B cell (primary cell): ENCODE results near the gene KRT24. TPM values are rescaled to one million over a fixed set of nuclear protein-coding genes. Genes with fewer than 3 reads are reported as not detected.

Experiments
- ATAC-seq: fragments of 200-7000 bp; cut with Tn5 transposase; one replicate; pipeline ENCODE4 v1.10.0; 2021; ENCODE audit warnings: low read depth, mild to moderate bottlenecking, moderate number of reproducible peaks, moderate library complexity
- CTCF ChIA-PET: fragments of 350-600 bp; sonication (Branson Sonifier 250); formaldehyde crosslinking; loops from one replicate; lab custom pipeline; 2021; ENCODE audit warnings: antibody characterized with exemption, inconsistent platforms; lab: Charles Lee
- POLR2A ChIA-PET: fragments of 350-600 bp; sonication (Branson Sonifier 250); formaldehyde crosslinking; loops from one replicate; lab custom pipeline; 2021; ENCODE audit warnings: antibody characterized with exemption; lab: Charles Lee
- DNase-seq: peaks from one replicate; pipeline ENCODE4 v3.0.0; 2013
- H2AFZ ChIP-seq: 2 replicates; pipeline ENCODE4 v1.6.1; 2012; ENCODE audit warnings: mild to moderate bottlenecking, low read depth, low read length; ENCODE audit not compliant: insufficient read depth, poor library complexity, severe bottlenecking
- H3K27ac ChIP-seq, 2 donors: 1 replicate in 1 of 2; 2 replicates in 1 of 2; pipeline ENCODE4 v1.5.1; 2012 to 2013; ENCODE audit warnings: low read length in 2 of 2, mild to moderate bottlenecking in 2 of 2, moderate library complexity in 1 of 2
- H3K27me3 ChIP-seq, 4 experiments: fragments of 200-600 bp in 1 of 4; sonication (generic) in 1 of 4; replicated peaks in 1 of 4; 1 replicate in 2 of 4; 2 replicates in 2 of 4; pipeline versions ENCODE4 v1.6.1 to v1.7.0; 2013 to 2016; ENCODE audit warnings: low read length in 3 of 4, mild to moderate bottlenecking in 2 of 4, mixed read lengths in 1 of 4, moderate library complexity in 1 of 4; ENCODE audit not compliant: insufficient read depth in 4 of 4, control insufficient read depth in 3 of 4; ENCODE audit errors: control extremely low read depth in 1 of 4
- H3K36me3 ChIP-seq, 2 experiments: replicated peaks in 1 of 2; 1 replicate in 1 of 2; 2 replicates in 1 of 2; pipeline versions ENCODE4 v1.6.1 to v1.7.1; 2013; ENCODE audit warnings: low read length in 1 of 2; ENCODE audit not compliant: insufficient read depth in 2 of 2, control insufficient read depth in 1 of 2; ENCODE audit errors: control extremely low read depth in 1 of 2, extremely low read depth in 1 of 2
- H3K4me1 ChIP-seq, 2 donors: fragments of 200-600 bp in 1 of 2; sonication (generic) in 1 of 2; 1 replicate in 1 of 2; 2 replicates in 1 of 2; pipeline versions ENCODE4 v1.5.1 to v1.6.1; 2013 to 2017; ENCODE audit warnings: low read length in 2 of 2; ENCODE audit not compliant: control insufficient read depth in 2 of 2, insufficient read depth in 2 of 2
- H3K4me2 ChIP-seq: replicated peaks from 2 replicates; pipeline ENCODE3; 2012; ENCODE audit warnings: mild to moderate bottlenecking, low read depth, low read length; ENCODE audit not compliant: poor library complexity, severe bottlenecking
- H3K4me3 ChIP-seq, 5 experiments: fragments of 200-600 bp in 1 of 5; sonication (generic) in 1 of 5; 1 replicate in 3 of 5; 2 replicates in 2 of 5; pipeline versions ENCODE4 v1.5.1 to v1.7.0; 2011 to 2016; ENCODE audit warnings: low read length in 4 of 5, mild to moderate bottlenecking in 4 of 5, low read depth in 2 of 5, control low read depth in 1 of 5, moderate library complexity in 1 of 5; ENCODE audit not compliant: insufficient read depth in 1 of 5; ENCODE audit errors: control extremely low read depth in 1 of 5, extremely low read depth in 1 of 5
- H3K79me2 ChIP-seq: fragments of 200-600 bp; sonication (generic); one replicate; pipeline ENCODE4 v1.6.0; 2016; ENCODE audit warnings: low read length; ENCODE audit not compliant: control insufficient read depth, insufficient read depth
- H3K9ac ChIP-seq: fragments of 200-600 bp; sonication (generic); 2 replicates; pipeline ENCODE4 v1.6.1; 2017; ENCODE audit warnings: mild to moderate bottlenecking, low read length, moderate library complexity
- H3K9me3 ChIP-seq, 3 donors: one replicate each; pipeline versions ENCODE4 v1.6.1 to v1.7.1; 2013; ENCODE audit warnings: low read length in 2 of 3; ENCODE audit not compliant: control insufficient read depth in 2 of 3, insufficient read depth in 1 of 3; ENCODE audit errors: control extremely low read depth in 1 of 3
- H4K20me1 ChIP-seq: 2 replicates; pipeline ENCODE4 v1.6.0; 2012; ENCODE audit warnings: mild to moderate bottlenecking, low read length; ENCODE audit not compliant: insufficient read depth, control insufficient read depth, poor library complexity, severe bottlenecking
- H3K27ac Mint-ChIP-seq: one replicate; pipeline ENCODE4 v1.8.0; 2021; ENCODE audit warnings: mixed read lengths
- H3K27me3 Mint-ChIP-seq: one replicate; pipeline ENCODE4 v1.8.0; 2021; ENCODE audit warnings: mixed read lengths
- H3K4me1 Mint-ChIP-seq: one replicate; pipeline ENCODE4 v1.8.0; 2021; ENCODE audit warnings: mixed read lengths
- H3K4me3 Mint-ChIP-seq: one replicate; pipeline ENCODE4 v1.8.0; 2021; ENCODE audit warnings: mixed read lengths
- H3K9me3 Mint-ChIP-seq: one replicate; pipeline ENCODE4 v1.8.0; 2022; ENCODE audit warnings: mixed read lengths; ENCODE audit not compliant: insufficient read depth
- EZH2 ChIP-seq: IDR thresholded peaks from 2 replicates; pipeline ENCODE4 v1.6.1; 2012; ENCODE audit warnings: borderline replicate concordance, low read depth, mild to moderate bottlenecking, moderate library complexity, low read length; ENCODE audit not compliant: insufficient read depth, poor library complexity, severe bottlenecking
- WGBS: methylation state at CpG from one replicate; pipeline ENCODE4 v1.1.5; 2013; ENCODE audit warnings: missing lambda C conversion rate; ENCODE audit not compliant: insufficient coverage; 5-methylcytosine and 5-hydroxymethylcytosine counted together
- intact Hi-C: fragments of 100-400 bp; cut with micrococcal nuclease; formaldehyde crosslinking; loops from one replicate; pipeline ENCODE4 v1.10.0; 2022
- polyA minus RNA-seq: library from RNA; depleted of rRNA, polyadenylated mRNA; stranded (reverse); fragments of >200 nt; gene quantifications from 2 replicates; pipeline ENCODE4 v1.2.3, GENCODE V29; 2012
- polyA plus RNA-seq: library from polyadenylated mRNA; depleted of rRNA; stranded (reverse); fragments of >200 nt; gene quantifications from 2 replicates; pipeline ENCODE4 v1.2.3, GENCODE V29; 2012
- total RNA-seq, 2 donors: library from RNA; stranded (reverse); fragments of 120-200 nt in 1 of 2; gene quantifications; 1 replicate in 1 of 2; 2 replicates in 1 of 2; pipeline versions ENCODE4 v1.2.3 to v1.2.4, GENCODE V29; 2013 to 2022
- TF ChIP-seq, protein P1 (sequence below): fragments of 200-600 bp; IDR thresholded peaks from one replicate; pipeline ENCODE4 v1.8.0; 2022; ENCODE audit warnings: antibody characterized with exemption, mild to moderate bottlenecking

The KRT24 gene
- not detected in 2 replicates for total RNA-seq
- total RNA-seq (2013), result not detected
- not detected in 2 replicates for polyA plus RNA-seq
- polyA minus RNA-seq, result not detected in 2 replicates

DNA sequence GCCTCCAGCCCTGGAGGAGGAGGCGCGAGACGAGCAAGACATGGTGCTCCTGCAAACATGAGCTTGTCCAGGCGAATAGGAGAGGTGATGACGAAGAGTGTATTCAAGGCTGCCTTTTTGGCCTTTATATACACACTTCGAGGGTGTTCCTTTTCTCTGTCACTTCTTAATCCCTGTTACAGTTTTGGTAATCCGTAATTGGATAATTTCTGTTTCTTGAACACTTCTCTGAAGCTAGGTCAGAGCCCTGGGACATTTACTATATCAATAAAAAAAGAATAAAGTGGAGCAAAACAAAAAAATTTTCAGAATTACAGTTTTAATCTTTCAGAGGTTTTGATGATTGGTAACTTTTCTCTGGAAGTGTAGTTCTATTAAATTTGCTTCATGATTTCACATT lies at the start of gene KRT24:
Gene KRT24 (minus strand): TSS at position 101 of the 400 bp plus-strand sequence. CDS start 59 bp downstream, at position 42.
- no peaks in the 10 kb centered on the region for H3K9me3 ChIP-seq
- H3K79me2 ChIP-seq, result no peaks in the 10 kb centered on the region
- no peaks in the 10 kb centered on the region for H3K4me1 Mint-ChIP-seq
- no peak within 1 kb of the TSS for H3K27ac Mint-ChIP-seq
- H4K20me1 ChIP-seq, result no peaks in the 10 kb centered on the region
- H3K27ac ChIP-seq, result no peak within 1 kb of the TSS
- CTCF ChIA-PET, result no interaction called here
- WGBS, result 97% methylated on average over 5 of the region's 7 CpGs
- no peak within 1 kb of the TSS for H3K4me3 ChIP-seq
- H3K9ac ChIP-seq, result no peak within 1 kb of the TSS
- no peak within 1 kb of the TSS for H3K4me2 ChIP-seq
- peaks cover 0 to 5% (median 4%) of the 10 kb centered on the region in 4 experiments for H3K27me3 ChIP-seq
- H2AFZ ChIP-seq, result no peak within 1 kb of the TSS
- H3K36me3 ChIP-seq, result no peaks in the 10 kb centered on the region
- DNase-seq (no peak), ATAC-seq (no peak)
- POLR2A ChIA-PET, result no interaction called here
- peaks cover 58% of the 10 kb centered on the region for H3K27me3 Mint-ChIP-seq
- no peaks in the 10 kb centered on the region for H3K4me1 ChIP-seq
- H3K9me3 Mint-ChIP-seq, result no peaks in the 10 kb centered on the region
- TF ChIP-seq EZH2, result no peak
- TF ChIP-seq, protein P1, sequence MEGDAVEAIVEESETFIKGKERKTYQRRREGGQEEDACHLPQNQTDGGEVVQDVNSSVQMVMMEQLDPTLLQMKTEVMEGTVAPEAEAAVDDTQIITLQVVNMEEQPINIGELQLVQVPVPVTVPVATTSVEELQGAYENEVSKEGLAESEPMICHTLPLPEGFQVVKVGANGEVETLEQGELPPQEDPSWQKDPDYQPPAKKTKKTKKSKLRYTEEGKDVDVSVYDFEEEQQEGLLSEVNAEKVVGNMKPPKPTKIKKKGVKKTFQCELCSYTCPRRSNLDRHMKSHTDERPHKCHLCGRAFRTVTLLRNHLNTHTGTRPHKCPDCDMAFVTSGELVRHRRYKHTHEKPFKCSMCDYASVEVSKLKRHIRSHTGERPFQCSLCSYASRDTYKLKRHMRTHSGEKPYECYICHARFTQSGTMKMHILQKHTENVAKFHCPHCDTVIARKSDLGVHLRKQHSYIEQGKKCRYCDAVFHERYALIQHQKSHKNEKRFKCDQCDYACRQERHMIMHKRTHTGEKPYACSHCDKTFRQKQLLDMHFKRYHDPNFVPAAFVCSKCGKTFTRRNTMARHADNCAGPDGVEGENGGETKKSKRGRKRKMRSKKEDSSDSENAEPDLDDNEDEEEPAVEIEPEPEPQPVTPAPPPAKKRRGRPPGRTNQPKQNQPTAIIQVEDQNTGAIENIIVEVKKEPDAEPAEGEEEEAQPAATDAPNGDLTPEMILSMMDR, result no peak
- intact Hi-C loops, result no loop called here
- no peak within 1 kb of the TSS for H3K4me3 Mint-ChIP-seq

DNA sequence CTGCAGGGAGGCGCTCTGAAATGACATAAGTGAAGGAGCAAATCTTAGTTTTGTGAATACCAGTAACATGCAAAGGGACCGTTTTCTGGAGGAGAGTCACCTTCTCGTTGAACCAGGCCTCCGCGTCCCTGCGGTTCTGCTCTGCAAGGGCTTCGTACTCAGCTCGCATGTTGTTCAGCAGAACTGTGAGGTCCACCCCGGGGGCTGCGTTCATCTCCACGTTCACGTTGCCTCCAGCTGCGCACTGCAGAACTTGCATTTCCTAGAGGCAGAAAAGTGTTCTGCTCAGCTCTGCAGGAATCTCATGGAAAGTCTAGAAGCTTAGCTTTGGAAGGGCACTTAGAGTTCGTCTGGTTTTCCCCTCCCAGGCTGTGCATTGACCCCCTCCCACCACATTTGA lies 47.5 kb upstream of the KRT24 start:
- Mint-ChIP-seq H3K4me3 (no peak overlapping the region), H3K9me3 (no peaks in the 10 kb centered on the region), H3K27me3 (peaks cover 55% of the 10 kb centered on the region), H3K4me1 (no peaks in the 10 kb centered on the region), H3K27ac (no peak overlapping the region)
- Histone ChIP-seq H3K27me3 (peaks cover 0 to 20% (median 10%) of the 10 kb centered on the region in 4 experiments), H3K4me2 (no peak overlapping the region), H4K20me1 (no peaks in the 10 kb centered on the region), H3K9me3 (peaks cover 0 to 3% (median 0%) of the 10 kb centered on the region in 3 donors), H3K4me3 (no peak overlapping the region), H3K79me2 (no peaks in the 10 kb centered on the region), H3K27ac (no peak overlapping the region), H3K36me3 (no peaks in the 10 kb centered on the region), H2AFZ (no peak overlapping the region), H3K9ac (no peak overlapping the region), H3K4me1 (no peaks in the 10 kb centered on the region)
- DNase-seq (no peak), ATAC-seq (no peak)
- intact Hi-C loops, result no loop called here
- POLR2A ChIA-PET, result no interaction called here
- no peak for TF ChIP-seq EZH2
- TF ChIP-seq, protein P1, result no peak
- CTCF ChIA-PET, result no interaction called here
- 93% methylated on average over 12 of the region's 14 CpGs for WGBS
